Measurements from ENCODE around the gene RSPH10B2.
"Not testable (repeated sequence)": the region's sequence is repeated elsewhere in the genome, so short reads cannot be mapped to it uniquely, and the experiment has no call there.

Gene RSPH10B2

DNA sequence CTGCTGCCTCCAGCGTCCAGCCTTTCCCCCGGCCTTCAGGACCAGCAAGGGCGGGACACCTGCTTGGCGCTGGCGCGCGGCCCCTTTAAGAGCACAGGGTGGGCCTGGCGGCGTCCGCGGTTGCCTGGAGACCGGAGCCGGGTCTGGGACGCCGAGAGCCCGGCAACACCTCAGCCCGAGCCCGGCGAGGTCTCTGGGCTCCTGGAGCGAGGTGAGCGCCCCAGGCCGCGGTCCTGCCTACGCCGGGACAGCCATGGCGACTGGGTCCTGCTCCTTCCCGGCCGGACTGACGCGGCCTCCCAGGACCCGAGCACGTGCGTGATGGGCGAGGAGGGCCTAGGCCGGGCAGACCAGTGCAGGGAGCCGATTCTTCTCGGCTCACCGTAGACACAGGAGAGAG, at the start of gene RSPH10B2:
Gene RSPH10B2, plus strand, starts transcription at position 140 of the 400 bp plus-strand sequence. CDS start 3,575 bp downstream, outside the sequence.
- H3K9me3 ChIP-seq (replicated peaks; ENCODE audit: insufficient read depth, low read length); H3K27ac ChIP-seq (ENCODE audit: low read length); H4K20me1 ChIP-seq (ENCODE audit: insufficient read depth, low read length); H3K9ac ChIP-seq (ENCODE audit: low read length); DNase-seq; H3K4me1 ChIP-seq (ENCODE audit: low read length); H3K4me2 ChIP-seq (ENCODE audit: low read depth, low read length); H3F3A ChIP-seq (ENCODE audit: insufficient read depth, low read length); H3K27me3 ChIP-seq (replicated peaks; ENCODE audit: insufficient read depth, low read length); H3K9me2 ChIP-seq (replicated peaks; ENCODE audit: insufficient read depth, low read length); H3K36me3 ChIP-seq (replicated peaks; ENCODE audit: insufficient read depth, low read length); H3K79me2 ChIP-seq (ENCODE audit: low read length); H2AFZ ChIP-seq (ENCODE audit: low read length); H3K4me3 ChIP-seq (ENCODE audit: low read length): not testable (repeated sequence)

DNA sequence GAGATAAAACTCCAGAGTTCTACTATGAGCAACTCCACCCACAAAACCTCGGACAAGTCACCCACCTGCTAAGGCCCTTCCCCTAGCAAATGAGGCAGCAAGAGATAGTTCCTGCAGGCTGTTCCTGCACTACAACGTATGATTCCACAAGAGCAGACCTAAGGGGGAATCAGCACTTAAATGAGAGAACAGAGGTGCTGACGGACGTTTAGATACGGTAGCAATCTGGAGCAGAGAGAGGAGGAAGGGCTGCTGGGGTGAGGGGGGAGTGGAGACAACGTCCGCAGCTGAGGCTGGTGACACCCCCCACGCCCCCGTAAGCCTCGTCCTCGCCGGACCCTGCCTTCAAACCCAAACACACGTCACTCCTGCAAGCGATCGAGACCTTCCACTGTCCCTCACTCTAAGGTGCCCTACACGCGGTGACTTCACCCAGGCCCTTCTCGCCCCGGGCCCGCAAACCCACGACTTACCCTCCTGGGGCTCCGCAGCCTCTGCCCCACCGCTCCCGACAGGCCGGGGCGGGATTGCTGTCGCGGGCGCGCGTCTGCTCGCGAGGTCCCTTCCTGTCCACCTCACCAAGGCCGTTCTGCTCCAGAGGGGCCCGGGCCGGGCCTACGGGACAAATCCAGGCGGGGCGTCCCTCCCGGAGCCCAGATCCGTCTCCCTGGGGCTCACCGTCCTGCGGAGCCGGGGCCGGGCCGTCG, 47.8 kb upstream of the RSPH10B2 start:
- Histone ChIP-seq H3K9ac (ENCODE audit: low read length) (peak overlapping the region; percentile 91), H3F3A (ENCODE audit: insufficient read depth, low read length) (peaks cover 4% of the 10 kb centered on the region; the same call in 1 of the 2 replicates), H3K27me3 (replicated peaks; ENCODE audit: insufficient read depth, low read length) (no peaks in the 10 kb centered on the region), H3K9me3 (replicated peaks; ENCODE audit: insufficient read depth, low read length) (no peaks in the 10 kb centered on the region), H4K20me1 (ENCODE audit: insufficient read depth, low read length) (no peaks in the 10 kb centered on the region), H3K9me2 (replicated peaks; ENCODE audit: insufficient read depth, low read length) (no peaks in the 10 kb centered on the region), H3K4me1 (ENCODE audit: low read length) (no peaks in the 10 kb centered on the region; the same call in 1 of the 2 replicates), H3K4me3 (ENCODE audit: low read length) (peak overlapping the region; percentile 99), H2AFZ (ENCODE audit: low read length) (peak overlapping the region; percentile 70), H3K4me2 (ENCODE audit: low read depth, low read length) (peak overlapping the region; percentile 98), H3K79me2 (ENCODE audit: low read length) (peaks cover 47% of the 10 kb centered on the region), H3K36me3 (replicated peaks; ENCODE audit: insufficient read depth, low read length) (peaks cover 27% of the 10 kb centered on the region), H3K27ac (ENCODE audit: low read length) (no peak overlapping the region; the same call in 1 of the 2 replicates)
- peak; percentile 21 for DNase-seq
- TF ChIP-seq, protein P1, sequence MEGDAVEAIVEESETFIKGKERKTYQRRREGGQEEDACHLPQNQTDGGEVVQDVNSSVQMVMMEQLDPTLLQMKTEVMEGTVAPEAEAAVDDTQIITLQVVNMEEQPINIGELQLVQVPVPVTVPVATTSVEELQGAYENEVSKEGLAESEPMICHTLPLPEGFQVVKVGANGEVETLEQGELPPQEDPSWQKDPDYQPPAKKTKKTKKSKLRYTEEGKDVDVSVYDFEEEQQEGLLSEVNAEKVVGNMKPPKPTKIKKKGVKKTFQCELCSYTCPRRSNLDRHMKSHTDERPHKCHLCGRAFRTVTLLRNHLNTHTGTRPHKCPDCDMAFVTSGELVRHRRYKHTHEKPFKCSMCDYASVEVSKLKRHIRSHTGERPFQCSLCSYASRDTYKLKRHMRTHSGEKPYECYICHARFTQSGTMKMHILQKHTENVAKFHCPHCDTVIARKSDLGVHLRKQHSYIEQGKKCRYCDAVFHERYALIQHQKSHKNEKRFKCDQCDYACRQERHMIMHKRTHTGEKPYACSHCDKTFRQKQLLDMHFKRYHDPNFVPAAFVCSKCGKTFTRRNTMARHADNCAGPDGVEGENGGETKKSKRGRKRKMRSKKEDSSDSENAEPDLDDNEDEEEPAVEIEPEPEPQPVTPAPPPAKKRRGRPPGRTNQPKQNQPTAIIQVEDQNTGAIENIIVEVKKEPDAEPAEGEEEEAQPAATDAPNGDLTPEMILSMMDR (IDR thresholded peaks at IDR 0.05; ENCODE audit: low read length), result no peak
- TF ChIP-seq EZH2phosphoT487 (IDR thresholded peaks at IDR 0.05; ENCODE audit: low read length) (no peak), EZH2 (optimal IDR thresholded peaks at IDR 0.05; ENCODE audit: low read depth, low read length) (no peak)

DNA sequence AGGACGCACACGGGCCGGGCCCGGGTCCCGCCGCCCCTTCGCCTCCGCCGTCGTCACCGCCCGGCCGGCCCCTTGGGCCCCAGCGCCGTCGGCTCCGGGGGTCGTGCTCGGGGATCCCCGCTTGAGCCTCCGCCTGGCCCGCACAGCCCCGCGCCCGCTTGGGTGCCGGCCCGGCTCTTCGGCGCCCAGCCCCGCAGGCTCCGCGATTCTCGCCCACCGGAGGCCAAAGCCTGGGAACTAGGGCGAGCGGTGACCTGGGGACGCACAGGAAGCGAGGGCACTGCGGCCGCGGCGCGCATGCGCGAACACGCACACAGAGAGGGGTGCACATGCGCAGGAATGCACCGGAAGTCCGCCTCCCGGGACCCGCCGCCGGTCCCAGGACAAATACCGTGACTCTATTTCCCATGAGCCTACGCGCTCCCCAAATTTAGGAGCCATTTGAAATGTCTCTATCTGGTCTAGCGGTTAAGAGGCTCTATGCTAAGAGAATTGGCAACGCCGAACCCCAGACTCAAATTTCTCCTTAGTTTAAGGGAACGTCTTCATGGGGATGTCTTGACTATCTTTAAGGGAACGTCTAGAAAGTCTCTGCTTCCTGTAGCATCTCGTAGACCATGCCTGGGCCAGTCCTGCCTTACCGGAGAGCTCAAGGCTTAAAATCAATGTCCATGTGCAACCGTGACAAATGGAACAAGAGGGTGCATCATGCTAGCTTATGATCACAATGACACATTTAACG, 47.1 kb upstream of the RSPH10B2 start, which contains the start of gene ZNF12:
Gene ZNF12, minus strand, starts transcription at position 282 of the 742 bp plus-strand sequence. CDS start 1,774 bp downstream, outside the sequence.
- no peak for TF ChIP-seq EZH2 (optimal IDR thresholded peaks at IDR 0.05; ENCODE audit: low read depth, low read length)
- no peak for TF ChIP-seq EZH2phosphoT487 (IDR thresholded peaks at IDR 0.05; ENCODE audit: low read length)
- TF ChIP-seq, protein P1 (IDR thresholded peaks at IDR 0.05; ENCODE audit: low read length), result no peak
- peaks cover 20% of the 10 kb centered on the region for H3K36me3 ChIP-seq (replicated peaks; ENCODE audit: insufficient read depth, low read length)
- H3K79me2 ChIP-seq (ENCODE audit: low read length), result peaks cover 40% of the 10 kb centered on the region
- peak; percentile 96 for DNase-seq
- no peaks in the 10 kb centered on the region for H3K9me3 ChIP-seq (replicated peaks; ENCODE audit: insufficient read depth, low read length)
- H3K9ac ChIP-seq (ENCODE audit: low read length), result peak within 1 kb of the TSS; percentile 91
- no peaks in the 10 kb centered on the region for H3K9me2 ChIP-seq (replicated peaks; ENCODE audit: insufficient read depth, low read length)
- peak within 1 kb of the TSS; percentile 99 for H2AFZ ChIP-seq (ENCODE audit: low read length)
- no peaks in the 10 kb centered on the region for H3K27me3 ChIP-seq (replicated peaks; ENCODE audit: insufficient read depth, low read length)
- no peak within 1 kb of the TSS; the same call in 1 of the 2 replicates for H3K27ac ChIP-seq (ENCODE audit: low read length)
- H3F3A ChIP-seq (ENCODE audit: insufficient read depth, low read length), result peaks cover 4% of the 10 kb centered on the region; the same call in 1 of the 2 replicates
- H3K4me1 ChIP-seq (ENCODE audit: low read length), result no peaks in the 10 kb centered on the region; the same call in 1 of the 2 replicates
- H3K4me2 ChIP-seq (ENCODE audit: low read depth, low read length), result peak within 1 kb of the TSS; percentile 98
- peak within 1 kb of the TSS; percentile 99 for H3K4me3 ChIP-seq (ENCODE audit: low read length)
- H4K20me1 ChIP-seq (ENCODE audit: insufficient read depth, low read length), result no peaks in the 10 kb centered on the region
